ENCODE measurements around the gene UNC79. TPM values are rescaled to one million over a fixed set of nuclear protein-coding genes. Genes with fewer than 3 reads are reported as not detected.
A peak's percentile ranks its signal among the peaks of the same experiment; 100 is the strongest.

Gene UNC79
- total RNA-seq, 1 experiment from 2014 or later = not detected

DNA sequence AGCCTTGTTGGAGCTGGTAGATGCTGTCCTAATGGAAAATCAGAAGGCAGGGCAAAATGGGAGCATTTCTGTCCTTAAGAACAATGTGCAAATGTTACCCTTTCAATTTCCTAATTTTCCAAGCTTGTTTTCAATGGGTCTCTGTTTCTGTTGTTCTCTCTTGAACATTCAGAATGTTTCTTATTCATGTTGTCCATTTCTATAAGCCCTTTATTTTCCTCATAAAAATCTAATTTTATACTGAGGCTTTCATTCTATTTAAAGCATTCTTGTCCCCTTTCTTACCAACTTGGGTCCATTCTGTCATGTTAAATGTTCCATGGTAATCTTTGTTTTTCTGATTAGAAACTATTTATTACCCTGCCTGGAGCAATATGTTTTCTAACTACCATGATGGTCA is 232.6 kb downstream of the UNC79 start:
- no peak for DNase-seq (ENCODE audit: low spot score)

DNA sequence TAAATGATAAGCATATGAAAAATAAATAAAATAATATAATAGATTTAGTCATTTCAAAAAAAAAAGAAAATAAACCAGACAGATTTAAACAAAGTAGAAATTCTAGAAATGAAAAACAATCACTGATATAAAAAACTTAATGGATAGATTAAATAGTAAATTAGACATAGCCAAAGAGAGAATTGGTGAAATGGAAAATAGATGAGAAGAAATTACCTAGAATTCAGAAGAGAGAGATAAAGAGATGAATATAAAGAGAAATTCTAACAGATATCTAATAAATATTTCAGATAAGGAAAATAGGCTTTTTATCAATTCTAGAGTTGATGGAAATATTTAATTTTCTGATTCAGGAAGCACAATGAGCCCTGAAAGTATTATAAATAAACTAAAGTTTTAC is 234.4 kb downstream of the UNC79 start:
- DNase-seq (ENCODE audit: low spot score) = no peak

- no peak for DNase-seq (ENCODE audit: low spot score)
Observed at GRCh38 chr14:93669632-93670031, 238.9 kb downstream of the UNC79 start.

- DNase-seq (ENCODE audit: low spot score) = no peak
Observed at GRCh38 chr14:93674343-93674742, 243.6 kb downstream of the UNC79 start.

DNA sequence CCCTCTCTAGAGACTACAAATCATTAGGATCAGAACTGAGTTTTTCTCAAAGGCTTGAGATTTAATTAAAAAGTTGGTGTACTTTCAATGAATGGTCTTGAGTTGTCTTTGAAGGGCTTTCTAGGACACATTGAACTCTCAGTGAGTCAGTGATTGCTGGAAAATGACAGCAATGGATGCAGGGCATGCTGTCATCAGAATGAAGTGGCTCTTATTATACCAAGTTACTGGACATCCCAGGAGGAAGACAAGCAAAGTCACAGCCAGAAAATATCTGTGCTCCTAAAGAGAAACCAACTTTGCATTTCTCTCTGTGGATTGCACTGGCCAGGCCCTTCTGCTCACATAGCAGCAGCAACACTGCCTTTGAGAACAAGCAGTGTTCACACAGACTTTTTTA is 244.9 kb downstream of the UNC79 start:
- no peak for DNase-seq (ENCODE audit: low spot score)

DNA sequence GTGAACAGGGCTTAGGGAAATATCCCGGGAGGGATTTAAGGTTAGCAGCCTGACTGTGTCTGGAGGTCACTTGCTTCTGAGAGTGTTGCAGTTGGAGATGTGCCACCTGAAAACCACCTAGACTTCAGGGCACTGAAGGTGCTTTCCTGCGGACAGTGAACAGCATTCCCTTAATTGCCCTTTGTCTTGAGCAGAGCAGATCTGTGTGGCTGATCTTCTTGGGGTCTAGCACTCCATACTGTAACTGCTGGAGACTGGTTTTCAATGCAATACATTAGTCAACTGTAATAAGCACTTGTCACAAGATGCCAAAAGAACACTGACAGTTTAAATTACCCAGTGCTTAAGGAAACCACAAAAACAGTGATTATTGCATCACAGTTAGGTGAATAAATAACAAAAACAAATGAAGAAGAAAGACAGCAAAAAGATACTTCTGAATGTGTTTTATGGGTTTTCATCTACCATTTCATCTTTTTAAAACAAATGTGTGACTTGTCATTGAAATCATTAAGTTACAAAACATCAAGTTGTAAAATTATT is 245.7 kb downstream of the UNC79 start:
- no peak for DNase-seq (ENCODE audit: low spot score)

DNA sequence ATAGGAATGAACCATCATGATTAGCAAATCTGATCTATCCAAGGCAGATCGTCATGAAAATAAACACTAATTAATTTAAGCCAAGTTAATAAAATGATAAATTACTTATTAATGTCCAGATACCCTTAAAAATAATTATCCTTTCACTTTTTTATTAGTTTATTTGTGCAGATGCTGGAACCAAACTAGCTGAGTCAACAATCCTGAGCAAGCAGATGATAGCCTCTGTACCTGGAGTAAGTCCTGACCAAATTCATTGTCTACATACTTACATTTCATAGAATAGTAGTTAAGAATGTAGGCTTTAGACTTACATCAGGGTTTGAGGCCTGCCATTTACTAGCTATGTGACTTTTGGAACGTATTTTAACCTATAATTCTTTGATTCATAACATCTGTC is 251.7 kb downstream of the UNC79 start:
- no peak for DNase-seq (ENCODE audit: low spot score)

- DNase-seq (ENCODE audit: low spot score) = peak; percentile 46
Observed at GRCh38 chr14:93683226-93683625, 252.5 kb downstream of the UNC79 start.

GRCh38 chr14:93685121-93685895 is 254.6 kb downstream of the UNC79 start:
- no peak for DNase-seq (ENCODE audit: low spot score)

GRCh38 chr14:93686268-93686667 is 255.5 kb downstream of the UNC79 start:
- DNase-seq (ENCODE audit: low spot score) = no peak

DNA sequence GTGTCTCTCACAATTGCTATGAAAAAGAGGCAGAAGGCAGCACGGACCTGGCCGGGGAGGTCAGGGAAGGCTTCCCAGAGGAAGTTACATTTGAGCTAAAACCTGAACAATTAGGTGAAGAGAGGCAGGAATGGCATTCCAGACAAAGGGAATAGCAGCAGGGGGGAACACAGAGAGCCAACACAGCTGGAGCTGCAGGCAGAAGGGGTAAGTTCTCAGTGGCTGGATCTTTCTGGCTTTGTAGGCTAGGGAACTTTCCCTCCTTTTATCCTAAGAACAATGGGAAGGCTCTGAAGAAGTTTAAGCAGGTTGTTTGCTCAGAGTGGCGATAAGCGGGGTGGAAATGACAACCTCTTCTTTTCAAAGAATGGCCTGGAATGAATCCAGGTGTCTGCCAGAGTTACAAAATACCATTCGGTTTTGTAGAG is 257.5 kb downstream of the UNC79 start:
- no peak for DNase-seq (ENCODE audit: low spot score)

- no peak for DNase-seq (ENCODE audit: low spot score)
Observed at GRCh38 chr14:93688820-93689219, 258.1 kb downstream of the UNC79 start.

DNA sequence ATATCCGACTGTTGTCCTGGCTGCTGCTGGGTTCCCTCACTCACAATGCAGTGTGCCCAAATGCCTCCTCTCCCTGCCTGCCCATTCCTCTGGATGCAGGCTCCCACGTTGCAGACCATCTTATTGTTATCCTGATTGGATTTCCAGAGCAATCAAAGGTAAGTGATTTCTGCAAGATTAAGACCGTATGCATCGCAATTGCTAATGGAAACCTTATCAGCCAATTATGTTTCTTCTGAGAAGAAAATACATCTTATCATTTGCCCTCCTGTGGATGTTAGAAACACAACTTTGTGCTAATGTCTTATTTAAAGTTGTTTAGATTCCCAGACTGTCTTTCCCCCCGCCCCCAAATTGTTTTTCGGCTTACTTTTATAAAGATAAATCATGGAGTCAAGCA is 259.4 kb downstream of the UNC79 start:
- DNase-seq (ENCODE audit: low spot score) = no peak

GRCh38 chr14:93691042-93691780 is 260.5 kb downstream of the UNC79 start:
- DNase-seq (ENCODE audit: low spot score) = no peak

GRCh38 chr14:93693914-93694313 is 263.2 kb downstream of the UNC79 start:
- DNase-seq (ENCODE audit: low spot score) = no peak

DNA sequence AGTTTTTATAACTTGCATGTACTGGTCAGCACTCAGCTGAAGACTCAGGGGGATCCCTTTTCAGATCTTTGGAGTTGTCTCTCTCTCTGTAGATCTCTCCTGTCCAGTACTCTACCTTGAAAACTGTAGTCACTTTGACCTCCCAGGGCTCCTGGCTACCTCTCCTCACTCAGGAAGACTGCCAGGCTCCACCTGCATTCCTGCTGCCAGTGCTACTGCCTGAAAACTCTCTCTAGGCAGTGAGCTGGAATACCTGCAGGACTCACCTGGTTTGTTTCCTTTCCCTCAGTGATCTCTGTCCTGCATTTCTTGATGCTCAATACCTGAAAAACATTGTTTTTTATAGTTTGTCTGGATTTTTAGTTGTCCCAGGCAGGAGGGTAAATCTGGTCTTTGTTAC is 270.2 kb downstream of the UNC79 start:
- no peak for DNase-seq (ENCODE audit: low spot score)

DNA sequence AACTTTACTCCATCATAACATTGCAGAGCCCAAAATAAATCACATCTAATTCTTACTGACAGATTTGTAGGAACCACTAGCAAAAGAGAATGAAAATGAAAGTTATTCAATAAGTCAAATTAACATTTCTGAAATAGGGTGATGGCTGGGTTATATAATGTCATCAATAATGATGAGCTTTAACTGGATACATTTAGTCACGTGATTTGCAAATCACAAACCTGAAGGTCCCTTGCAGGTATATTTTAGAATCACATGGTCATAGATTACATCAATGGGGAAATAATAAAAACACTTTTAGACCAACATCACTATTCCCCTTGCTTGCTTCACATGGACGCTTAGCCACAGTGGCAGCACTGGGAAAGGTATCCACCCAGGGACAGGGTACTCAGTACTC is 270.8 kb downstream of the UNC79 start:
- DNase-seq (ENCODE audit: low spot score) = no peak

DNA sequence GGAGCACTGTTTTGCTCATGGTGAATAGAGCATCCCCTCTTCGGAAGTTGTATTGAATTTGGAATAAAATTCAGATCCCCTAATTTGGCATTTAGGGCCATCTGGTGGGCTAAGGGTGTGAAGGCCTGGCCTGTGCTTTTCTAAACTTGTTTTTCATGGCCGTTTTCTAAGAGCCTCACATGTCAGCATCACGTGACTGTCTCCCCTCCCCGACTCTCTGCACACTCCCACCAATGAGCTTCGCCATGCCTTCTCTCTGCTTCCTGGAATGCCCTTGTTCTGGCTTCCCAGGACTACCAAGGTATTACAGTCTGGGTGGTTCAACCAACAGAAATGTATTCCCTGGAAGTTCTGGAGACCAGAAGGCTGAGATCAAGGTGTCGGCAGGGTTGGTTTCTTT is 272.2 kb downstream of the UNC79 start:
- DNase-seq (ENCODE audit: low spot score) = no peak

GRCh38 chr14:93703941-93704340 is 273.2 kb downstream of the UNC79 start:
- DNase-seq (ENCODE audit: low spot score) = no peak

- DNase-seq (ENCODE audit: low spot score) = no peak
Observed at GRCh38 chr14:93705513-93706156, 274.9 kb downstream of the UNC79 start.

GRCh38 chr14:93706360-93706955 is 275.7 kb downstream of the UNC79 start:
- no peak for DNase-seq (ENCODE audit: low spot score)

DNA sequence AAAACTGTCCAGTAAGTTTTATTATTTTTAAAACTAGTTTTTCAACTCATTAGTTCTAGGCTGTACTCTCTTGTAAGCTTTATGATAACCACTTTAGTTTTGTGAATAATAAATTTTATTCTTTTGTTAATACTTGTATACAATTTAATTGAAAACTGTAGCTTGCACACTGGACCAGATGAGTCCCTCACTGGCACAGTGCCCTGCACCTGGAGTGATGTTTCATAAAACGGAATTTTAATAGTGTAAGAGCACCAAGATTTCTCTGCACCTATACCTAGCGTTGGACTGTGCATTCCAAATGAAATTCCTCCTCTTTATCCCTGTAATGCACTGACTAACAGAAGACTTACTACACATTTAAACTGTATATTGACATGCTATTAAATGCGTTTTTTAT is 276.7 kb downstream of the UNC79 start:
- no peak for DNase-seq (ENCODE audit: low spot score)

Data from HT-29 (cell line).